Measurements from ENCODE around the gene SAC3D1.

SAC3D1 gene

GRCh38 chr11:65013888-65014725 is 26.9 kb upstream of the SAC3D1 start, which contains the start of gene ARL2:
TSS of gene ARL2 (plus strand) at chr11:65014160. CDS start at chr11:65014208, 48 bp downstream.
- TF ChIP-seq CTCF (IDR thresholded peaks at IDR 0.05; ENCODE audit: insufficient read depth, low read depth, low read length, missing control alignments): peak; percentile 78
- peak; percentile 96 for DNase-seq (ENCODE audit: low read depth)

GRCh38 chr11:65014726-65015227 is 26.2 kb upstream of the SAC3D1 start:
- no peak for TF ChIP-seq CTCF (IDR thresholded peaks at IDR 0.05; ENCODE audit: insufficient read depth, low read depth, low read length, missing control alignments)
- DNase-seq (ENCODE audit: low read depth): no peak
- H3K4me3 ChIP-seq (ENCODE audit: low read depth, low read length): peak overlapping the region; percentile 75

More at GRCh38 chr11:65013888-65014725, 26.9 kb upstream of the SAC3D1 start, which contains the start of gene ARL2:
- peak within 1 kb of the TSS; percentile 75 for H3K4me3 ChIP-seq (ENCODE audit: low read depth, low read length)

- DNase-seq (ENCODE audit: low read depth): peak; percentile 35
- no peak for TF ChIP-seq CTCF (IDR thresholded peaks at IDR 0.05; ENCODE audit: insufficient read depth, low read depth, low read length, missing control alignments)
- no peak overlapping the region for H3K4me3 ChIP-seq (ENCODE audit: low read depth, low read length)
These were observed 24.3 kb upstream of the SAC3D1 start for GRCh38 chr11:65016705-65017104.

GRCh38 chr11:65017937-65018336 is 23.1 kb upstream of the SAC3D1 start:
- H3K4me3 ChIP-seq (ENCODE audit: low read depth, low read length): no peak overlapping the region
- TF ChIP-seq CTCF (IDR thresholded peaks at IDR 0.05; ENCODE audit: insufficient read depth, low read depth, low read length, missing control alignments): no peak
- no peak for DNase-seq (ENCODE audit: low read depth)

- no peak for DNase-seq (ENCODE audit: low read depth)
- H3K4me3 ChIP-seq (ENCODE audit: low read depth, low read length): no peak overlapping the region
- no peak for TF ChIP-seq CTCF (IDR thresholded peaks at IDR 0.05; ENCODE audit: insufficient read depth, low read depth, low read length, missing control alignments)
These were observed 21.2 kb upstream of the SAC3D1 start for GRCh38 chr11:65019824-65020223.

- no peak for TF ChIP-seq CTCF (IDR thresholded peaks at IDR 0.05; ENCODE audit: insufficient read depth, low read depth, low read length, missing control alignments)
- no peak overlapping the region for H3K4me3 ChIP-seq (ENCODE audit: low read depth, low read length)
- no peak for DNase-seq (ENCODE audit: low read depth)
These were observed 20.0 kb upstream of the SAC3D1 start for GRCh38 chr11:65021003-65021402.

All from GM12865 (cell line).